Mucosa of descending colon (tissue), 3 donors: ENCODE results near the gene ANKRD55. TPM values are rescaled to one million over a fixed set of nuclear protein-coding genes. Genes with fewer than 3 reads are reported as not detected.

Source experiments
- ATAC-seq: fragments of 200-7000 bp; cut with Tn5 transposase; one replicate; pipeline ENCODE4 v1.9.1; 2020; ENCODE audit warnings: mild to moderate bottlenecking, moderate library complexity
- DNase-seq, 3 donors: peaks; one replicate each; pipeline ENCODE4 v3.0.0-alpha.2; 2020
- H3K36me3 ChIP-seq: fragments of 200-600 bp; one replicate; pipeline ENCODE4 v1.8.0; 2021; ENCODE audit warnings: low read depth, mild to moderate bottlenecking
- H3K4me1 ChIP-seq: fragments of 200-600 bp; one replicate; pipeline ENCODE4 v1.8.0; 2021; ENCODE audit warnings: low read depth, mild to moderate bottlenecking
- H3K4me3 ChIP-seq: fragments of 200-600 bp; one replicate; pipeline ENCODE4 v1.8.0; 2021; ENCODE audit warnings: mild to moderate bottlenecking
- H3K9me3 ChIP-seq: fragments of 200-600 bp; one replicate; pipeline ENCODE4 v1.8.0; 2021; ENCODE audit warnings: mild to moderate bottlenecking
- CTCF ChIP-seq: fragments of 200-600 bp; IDR thresholded peaks from one replicate; pipeline ENCODE4 v1.8.0; 2022; ENCODE audit warnings: antibody characterized with exemption, mild to moderate bottlenecking
- intact Hi-C, 2 donors: fragments of 100-400 bp; cut with DNase I in 1 of 2; cut with micrococcal nuclease in 1 of 2; formaldehyde crosslinking; loops; one replicate each; pipeline versions ENCODE4 v1.11.0 to v1.11.1; 2022; cut with DNase I, micrococcal nuclease
- total RNA-seq, 3 donors: library from RNA; stranded (reverse); fragmentation: NEBNext Ultra II Directional in 2 of 3; extraction: Animal tissue kit (Norgen Biotek cat#: 25700) in 2 of 3; gene quantifications; one replicate each; pipeline versions ENCODE4 v1.2.1 to v1.2.4, GENCODE V29; 2021 to 2023
- donor health status: DM: no; HTN: no; CAD: no; lungs with moderate emphysema.
- donor health status: DM: no; HTN: no; CAD: no.
- donor health status: DM: no; HTN: yes; CAD: no.

Gene ANKRD55
- total RNA-seq, 3 donors from 2014 or later: 0.31 TPM; not detected in 2

GRCh38 chr5:56278335-56278753, 45.2 kb upstream of the ANKRD55 start:
- intact Hi-C loops: no loop called here

GRCh38 chr5:56277573-56277972, 44.4 kb upstream of the ANKRD55 start:
- DNase-seq: no peak
- intact Hi-C loops: no loop called here
- H3K36me3 ChIP-seq: no peaks in the 10 kb centered on the region
- H3K4me3 ChIP-seq: no peak overlapping the region
- no peak for TF ChIP-seq CTCF
- H3K9me3 ChIP-seq: no peaks in the 10 kb centered on the region
- no peaks in the 10 kb centered on the region for H3K4me1 ChIP-seq
- no peak for ATAC-seq

More at GRCh38 chr5:56278335-56278753, 45.2 kb upstream of the ANKRD55 start:
- Histone ChIP-seq H3K4me1 (no peaks in the 10 kb centered on the region), H3K9me3 (no peaks in the 10 kb centered on the region), H3K36me3 (no peaks in the 10 kb centered on the region), H3K4me3 (no peak overlapping the region)
- ATAC-seq (no peak), DNase-seq (no peak)
- TF ChIP-seq CTCF: no peak

- Histone ChIP-seq H3K36me3 (no peaks in the 10 kb centered on the region), H3K4me1 (no peaks in the 10 kb centered on the region), H3K4me3 (no peak overlapping the region), H3K9me3 (no peaks in the 10 kb centered on the region)
- DNase-seq (no peak), ATAC-seq (no peak)
- TF ChIP-seq CTCF: no peak
- intact Hi-C loops: loop anchor here (5.0 kb wide), 1 partner anchor 564 kb away; no protein-coding TSS in a partner anchor
These were observed 40.3 kb upstream of the ANKRD55 start for GRCh38 chr5:56273376-56273955.

GRCh38 chr5:56272765-56273164, 39.6 kb upstream of the ANKRD55 start:
- DNase-seq (no peak), ATAC-seq (no peak)
- Histone ChIP-seq H3K9me3 (no peaks in the 10 kb centered on the region), H3K4me3 (no peak overlapping the region), H3K36me3 (no peaks in the 10 kb centered on the region), H3K4me1 (no peaks in the 10 kb centered on the region)
- intact Hi-C loops: loop anchor here (5.0 kb wide), 1 partner anchor 565 kb away; no protein-coding TSS in a partner anchor
- no peak for TF ChIP-seq CTCF

- intact Hi-C loops: loop anchor here (5.0 kb wide), 1 partner anchor 567 kb away; no protein-coding TSS in a partner anchor
- peak; percentile 98 for ATAC-seq
These were observed 37.6 kb upstream of the ANKRD55 start for GRCh38 chr5:56270568-56271392.

More at GRCh38 chr5:56270568-56271392, 37.6 kb upstream of the ANKRD55 start:
- no peaks in the 10 kb centered on the region for H3K36me3 ChIP-seq
- H3K4me1 ChIP-seq: no peaks in the 10 kb centered on the region
- H3K9me3 ChIP-seq: no peaks in the 10 kb centered on the region
- DNase-seq: peak; percentile 67 to 84 (median 77)
- H3K4me3 ChIP-seq: no peak overlapping the region
- TF ChIP-seq CTCF: peak; percentile 91
